Stomach smooth muscle (tissue), 2 donors: ENCODE results near the gene GAB4.
"Not testable (repeated sequence)": the region's sequence is repeated elsewhere in the genome, so short reads cannot be mapped to it uniquely, and the experiment has no call there.

Source experiments
- H3K27ac ChIP-seq: one replicate; pipeline ENCODE4 v1.7.0; 2013; ENCODE audit warnings: mild to moderate bottlenecking, low read length, inconsistent platforms
- H3K27me3 ChIP-seq, 2 donors: one replicate each; pipeline ENCODE4 v1.7.0; 2013; ENCODE audit warnings: low read length in 2 of 2; ENCODE audit not compliant: insufficient read depth in 2 of 2, control insufficient read depth in 1 of 2
- H3K36me3 ChIP-seq, 2 donors: one replicate each; pipeline ENCODE4 v1.7.0; 2013; ENCODE audit warnings: low read length in 2 of 2; ENCODE audit not compliant: control insufficient read depth in 2 of 2, insufficient read depth in 2 of 2
- H3K4me1 ChIP-seq: one replicate; pipeline ENCODE4 v1.7.0; 2013; ENCODE audit warnings: low read length; ENCODE audit not compliant: control insufficient read depth, insufficient read depth
- H3K4me3 ChIP-seq, 2 donors: one replicate each; pipeline ENCODE4 v1.7.0; 2013; ENCODE audit warnings: low read length in 2 of 2
- H3K9ac ChIP-seq, 2 donors: one replicate each; pipeline ENCODE4 v1.7.0; 2013; ENCODE audit warnings: low read length in 2 of 2, mild to moderate bottlenecking in 1 of 2
- H3K9me3 ChIP-seq, 2 donors: one replicate each; pipeline ENCODE4 v1.7.0; 2013; ENCODE audit warnings: low read length in 2 of 2; ENCODE audit not compliant: control insufficient read depth in 2 of 2
- donor health status: healthy.
- donor health status: Pancreatic carcinoma.

Gene GAB4

GRCh38 chr22:17007852-17008731 lies at the start of gene GAB4:
GAB4 (minus strand) TSS chr22:17008222; CDS start chr22:17008114, 108 bp downstream.
- Histone ChIP-seq H3K4me1 (no peaks in the 10 kb centered on the region), H3K9ac (no peak within 1 kb of the TSS), H3K9me3 (no peaks in the 10 kb centered on the region), H3K36me3 (no peaks in the 10 kb centered on the region), H3K27ac (no peak within 1 kb of the TSS), H3K4me3 (no peak within 1 kb of the TSS), H3K27me3 (peaks cover 7% of the 10 kb centered on the region in 2 donors)

GRCh38 chr22:17056807-17057206 lies 48.8 kb upstream of the GAB4 start:
- no peaks in the 10 kb centered on the region for H3K36me3 ChIP-seq
- no peak overlapping the region for H3K9ac ChIP-seq
- H3K4me1 ChIP-seq, result peaks cover 5% of the 10 kb centered on the region
- peaks cover 0 to 8% of the 10 kb centered on the region in 2 donors for H3K27me3 ChIP-seq
- no peak overlapping the region for H3K4me3 ChIP-seq
- no peak overlapping the region for H3K27ac ChIP-seq
- no peaks in the 10 kb centered on the region for H3K9me3 ChIP-seq

GRCh38 chr22:17056058-17056457 lies 48.0 kb upstream of the GAB4 start:
- H3K9me3 ChIP-seq, result no peaks in the 10 kb centered on the region
- H3K27ac ChIP-seq, result no peak overlapping the region
- H3K4me3 ChIP-seq, result no peak overlapping the region
- H3K27me3 ChIP-seq, result peaks cover 0 to 6% of the 10 kb centered on the region in 2 donors
- H3K4me1 ChIP-seq, result peaks cover 5% of the 10 kb centered on the region
- H3K9ac ChIP-seq, result no peak overlapping the region
- no peaks in the 10 kb centered on the region for H3K36me3 ChIP-seq

GRCh38 chr22:17047656-17048055 lies 39.6 kb upstream of the GAB4 start:
- H3K27ac ChIP-seq, result no peak overlapping the region
- H3K27me3 ChIP-seq, result peaks cover 0 to 2% of the 10 kb centered on the region in 2 donors
- H3K9ac ChIP-seq, result no peak overlapping the region
- no peak overlapping the region for H3K4me3 ChIP-seq
- H3K36me3 ChIP-seq, result no peaks in the 10 kb centered on the region
- H3K4me1 ChIP-seq, result no peaks in the 10 kb centered on the region
- no peaks in the 10 kb centered on the region for H3K9me3 ChIP-seq

GRCh38 chr22:17046566-17047348 lies 38.7 kb upstream of the GAB4 start:
- Histone ChIP-seq H3K4me3 (no peak overlapping the region), H3K27me3 (peaks cover 0 to 2% of the 10 kb centered on the region in 2 donors), H3K4me1 (no peaks in the 10 kb centered on the region), H3K9ac (no peak overlapping the region), H3K9me3 (no peaks in the 10 kb centered on the region), H3K36me3 (no peaks in the 10 kb centered on the region), H3K27ac (no peak overlapping the region)

- H3K27me3 ChIP-seq, result peaks cover 0 to 2% of the 10 kb centered on the region in 2 donors
- no peak overlapping the region for H3K4me3 ChIP-seq
- no peak overlapping the region for H3K9ac ChIP-seq
- no peaks in the 10 kb centered on the region for H3K36me3 ChIP-seq
- H3K9me3 ChIP-seq, result no peaks in the 10 kb centered on the region
- no peaks in the 10 kb centered on the region for H3K4me1 ChIP-seq
- no peak overlapping the region for H3K27ac ChIP-seq
Measured at GRCh38 chr22:17043521-17043920, 35.5 kb upstream of the GAB4 start.

GRCh38 chr22:17036842-17037711 lies 29.1 kb upstream of the GAB4 start:
- peak overlapping the region; percentile 12 to 49 for H3K4me3 ChIP-seq
- H3K9ac ChIP-seq, result not testable (repeated sequence)

GRCh38 chr22:17035976-17036841 lies 28.2 kb upstream of the GAB4 start:
- H3K27ac ChIP-seq, H3K4me1 ChIP-seq, H3K9me3 ChIP-seq, H3K36me3 ChIP-seq, H3K27me3 ChIP-seq: not testable (repeated sequence)
- Histone ChIP-seq H3K4me3 (peak overlapping the region; percentile 19 to 49), H3K9ac (peak overlapping the region in 1 of 2 donors; percentile 22)

More at GRCh38 chr22:17036842-17037711, 29.1 kb upstream of the GAB4 start:
- H3K36me3 ChIP-seq, H3K27ac ChIP-seq, H3K27me3 ChIP-seq, H3K9me3 ChIP-seq, H3K4me1 ChIP-seq: not testable (repeated sequence)

GRCh38 chr22:17035246-17035645 lies 27.2 kb upstream of the GAB4 start:
- H3K36me3 ChIP-seq, result no peaks in the 10 kb centered on the region
- no peaks in the 10 kb centered on the region for H3K4me1 ChIP-seq
- H3K27ac ChIP-seq, result no peak overlapping the region
- H3K4me3 ChIP-seq, result no peak overlapping the region
- no peaks in the 10 kb centered on the region for H3K9me3 ChIP-seq
- no peak overlapping the region for H3K9ac ChIP-seq
- peaks cover 5 to 6% of the 10 kb centered on the region in 2 donors for H3K27me3 ChIP-seq
